ENCODE measurements around the gene BPIFB1. TPM values are rescaled to one million over a fixed set of nuclear protein-coding genes. Genes with fewer than 3 reads are reported as not detected.

The BPIFB1 gene
- total RNA-seq: not detected in 2 replicates

DNA sequence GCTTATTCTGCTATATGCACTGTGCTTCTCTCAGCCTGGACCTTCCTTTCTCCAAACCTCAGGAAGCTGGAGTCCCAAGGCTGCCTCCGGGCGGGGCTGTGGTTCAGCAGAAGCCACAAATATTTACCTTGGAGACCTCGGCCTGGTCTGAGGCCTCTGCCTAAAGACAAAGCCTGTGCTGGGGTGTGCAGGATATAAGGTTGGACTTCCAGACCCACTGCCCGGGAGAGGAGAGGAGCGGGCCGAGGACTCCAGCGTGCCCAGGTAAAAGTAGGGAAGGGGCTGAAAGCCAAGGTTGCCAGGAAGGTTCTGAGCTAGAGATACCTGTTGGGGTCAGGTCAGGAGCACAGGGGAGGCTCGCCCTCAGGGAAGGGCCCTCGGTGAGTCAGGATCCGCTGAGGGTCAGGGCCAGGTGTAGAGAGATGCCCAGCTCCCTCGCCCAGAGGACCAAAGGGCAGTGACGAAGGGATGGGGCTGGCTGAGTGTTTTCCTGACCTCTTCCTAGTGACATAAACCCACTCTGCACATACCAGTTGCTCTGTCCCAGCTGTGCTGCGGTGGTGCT, at the start of gene BPIFB1:
Gene BPIFB1 (plus strand): TSS at position 224 of the 565 bp plus-strand sequence. CDS start 2,860 bp downstream, outside the sequence.

GRCh38 chr20:33235696-33236095, 47.3 kb upstream of the BPIFB1 start, which contains the start of gene BPIFA1:
BPIFA1 (plus strand) TSS chr20:33235996; CDS start chr20:33237712, 1,716 bp downstream.

Other genes starting within 250 kb of the BPIFB1 start
- gene BPIFB3, start 229.3 kb upstream of the BPIFB1 start, total RNA-seq: not detected in 2 replicates
- not detected in 2 replicates for gene BPIFB4, start 203.6 kb upstream of the BPIFB1 start, total RNA-seq
- not detected in 2 replicates for gene BPIFA2, start 115.1 kb upstream of the BPIFB1 start, total RNA-seq
- gene BPIFA3, start 65.9 kb upstream of the BPIFB1 start, total RNA-seq: not detected in 2 replicates
- gene BPIFA1, start 47.2 kb upstream of the BPIFB1 start, total RNA-seq: not detected in 2 replicates
- 15.3 and 16.2 TPM in 2 replicates for gene CDK5RAP1, start 118.3 kb downstream of the BPIFB1 start, total RNA-seq
- gene SNTA1, start 160.5 kb downstream of the BPIFB1 start, total RNA-seq: 19.2 and 22.1 TPM in 2 replicates
- gene CBFA2T2, start 206.9 kb downstream of the BPIFB1 start, total RNA-seq: 10.7 and 11.9 TPM in 2 replicates